ENCODE measurements around the gene TOLLIP. TPM values are rescaled to one million over a fixed set of nuclear protein-coding genes. Genes with fewer than 3 reads are reported as not detected.
"Not testable (repeated sequence)": the region's sequence is repeated elsewhere in the genome, so short reads cannot be mapped to it uniquely, and the experiment has no call there.

The TOLLIP gene
- 10 to 100 TPM; 42.2 to 53.6 (median 46.0) TPM for total RNA-seq
- 32.6 TPM for polyA plus RNA-seq
- long read RNA-seq, donor 1, transcript TOLLIP-202 (6 exons, 3,617 nt), result major isoform, 163 of 245 reads
- long read RNA-seq, donor 1, partial matches to known transcripts, result 26 of 245 reads
- long read RNA-seq, donor 1, other reads (novel, unspliced or antisense), result 55 of 245 reads
- long read RNA-seq, donor 2, transcript TOLLIP-202 (6 exons, 3,617 nt), result major isoform, 78 of 122 reads
- long read RNA-seq, donor 2, partial matches to known transcripts, result 20 of 122 reads
- long read RNA-seq, donor 2, other reads (novel, unspliced or antisense), result 23 of 122 reads
- long read RNA-seq, donor 3, transcript TOLLIP-202 (6 exons, 3,617 nt), result major isoform, 285 of 374 reads
- long read RNA-seq, donor 3, transcript TOLLIP-211 (5 exons, 684 nt), result minor isoform, 6 of 374 reads
- long read RNA-seq, donor 3, partial matches to known transcripts, result 41 of 374 reads
- long read RNA-seq, donor 3, other reads (novel, unspliced or antisense), result 42 of 374 reads
- long read RNA-seq, donor 4, transcript TOLLIP-202 (6 exons, 3,617 nt), result major isoform, 83 of 143 reads
- long read RNA-seq, donor 4, partial matches to known transcripts, result 18 of 143 reads
- long read RNA-seq, donor 4, other reads (novel, unspliced or antisense), result 40 of 143 reads

DNA sequence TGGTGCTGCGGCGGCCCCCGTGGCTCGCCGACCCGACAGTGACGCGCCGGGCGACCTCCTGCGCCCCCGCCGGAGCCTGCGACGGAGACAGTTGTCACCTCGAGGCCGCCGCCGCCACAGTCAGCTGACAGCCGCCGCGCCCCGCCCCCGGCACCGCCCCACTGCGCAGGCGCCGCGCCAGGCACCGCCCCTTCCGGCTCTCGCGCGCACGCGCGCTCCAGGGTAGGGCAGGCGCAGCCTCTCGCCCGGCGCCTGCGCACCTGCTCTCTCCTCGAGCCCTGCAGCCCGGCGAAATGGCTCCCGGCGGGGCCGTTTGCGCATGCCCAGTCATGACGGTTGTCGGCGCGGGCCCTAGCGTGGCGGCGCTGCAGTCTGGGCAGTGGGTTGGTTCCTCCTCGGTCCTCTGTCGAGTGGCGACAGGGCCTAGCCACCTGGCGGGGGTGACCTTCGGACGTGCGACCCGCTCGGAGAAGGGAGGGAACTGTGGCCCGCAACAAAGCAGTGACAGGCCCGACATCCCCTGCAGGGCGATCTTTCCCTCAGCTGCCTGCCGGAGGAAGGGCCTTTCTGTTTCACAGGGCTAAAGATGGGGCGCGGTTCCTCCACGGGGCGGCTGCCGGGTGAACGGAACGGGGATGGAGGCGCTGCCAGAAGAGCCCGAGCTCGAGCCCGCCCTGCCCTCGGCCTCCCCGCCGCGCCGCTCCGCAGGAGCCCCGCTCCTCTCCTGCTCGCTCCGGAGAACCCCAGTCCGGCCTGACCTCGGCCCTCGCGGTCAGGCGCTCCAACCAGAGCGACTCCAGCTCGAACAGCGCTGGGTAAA, at the start of gene TOLLIP:
Gene TOLLIP, minus strand, starts transcription at position 135 of the 820 bp plus-strand sequence. Its CDS starts 134 bp downstream, at position 1.
- Histone ChIP-seq H3K9me3 (ENCODE audit: control insufficient read depth, low read length) (no peaks in the 10 kb centered on the region), H3K4me3 (ENCODE audit: low read length) (peak within 1 kb of the TSS; percentile 77), H3K27me3 (ENCODE audit: control insufficient read depth, insufficient read depth) (no peaks in the 10 kb centered on the region), H3K4me1 (ENCODE audit: control insufficient read depth, insufficient read depth, low read length) (peaks cover 9% of the 10 kb centered on the region), H3K27ac (ENCODE audit: low read length) (peak within 1 kb of the TSS; percentile 85)
- peak; percentile 95 to 96 for ATAC-seq
- peak; percentile 96 to 99 (median 98) for DNase-seq
- intact Hi-C loops (cut with DNase I), result no loop called here
- WGBS, result 2% methylated on average over 97 of the region's 97 CpGs

DNA sequence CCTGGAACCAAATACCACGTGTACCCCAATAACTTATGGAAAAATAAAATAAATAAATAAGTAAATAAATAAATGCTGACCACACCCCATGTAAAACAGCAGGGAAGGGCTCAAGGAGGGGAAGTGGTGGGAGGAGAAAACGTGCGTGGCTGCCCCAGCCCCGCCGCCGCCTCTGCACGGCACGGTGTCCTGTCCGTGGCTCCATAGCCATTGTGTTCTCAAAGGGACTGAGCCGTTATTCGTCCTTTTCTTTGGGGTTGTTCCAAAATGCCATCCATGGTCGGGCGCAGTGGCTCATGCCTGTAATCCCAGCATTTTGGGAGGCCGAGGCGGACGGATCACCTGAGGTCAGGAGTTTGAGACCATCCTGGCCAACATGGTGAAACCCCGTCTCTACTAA, 49.5 kb upstream of the TOLLIP start:
- intact Hi-C loops (cut with DNase I), result not testable (repeated sequence)

DNA sequence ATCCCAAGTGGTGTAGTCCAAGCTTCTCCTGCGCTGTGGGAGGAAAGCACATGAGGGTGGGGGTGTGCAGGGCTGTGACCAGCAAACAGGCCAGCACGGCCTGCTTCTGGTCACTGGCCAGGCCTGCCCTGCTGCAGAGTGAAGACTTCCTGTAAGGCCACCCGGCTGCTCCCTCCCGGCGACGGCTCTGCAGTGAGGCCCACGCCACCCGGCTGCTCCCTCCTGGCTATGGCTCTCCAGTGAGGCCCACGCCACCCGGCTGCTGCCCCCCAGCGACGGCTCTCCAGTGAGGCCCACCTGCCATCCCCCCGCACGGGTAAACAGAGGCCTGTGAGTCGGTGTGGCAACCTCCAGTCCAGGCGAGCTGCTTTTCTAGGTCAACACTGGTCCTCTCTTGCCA, 48.9 kb upstream of the TOLLIP start:
- Histone ChIP-seq H3K9me3 (ENCODE audit: control insufficient read depth, low read length) (no peaks in the 10 kb centered on the region), H3K27me3 (ENCODE audit: control insufficient read depth, insufficient read depth) (no peaks in the 10 kb centered on the region), H3K4me3 (ENCODE audit: low read length) (no peak overlapping the region), H3K27ac (ENCODE audit: low read length) (no peak overlapping the region), H3K4me1 (ENCODE audit: control insufficient read depth, insufficient read depth, low read length) (no peaks in the 10 kb centered on the region)
- ATAC-seq (peak; percentile 61 to 84), DNase-seq (peak; percentile 55 to 83 (median 71))
- intact Hi-C loops (cut with DNase I), result no loop called here
- WGBS, result 50% methylated on average over 16 of the region's 16 CpGs

More for the DNA sequence above, 49.5 kb upstream of the TOLLIP start:
- 90% methylated on average over 17 of the region's 17 CpGs for WGBS
- H3K27me3 ChIP-seq (ENCODE audit: control insufficient read depth, insufficient read depth); H3K4me1 ChIP-seq (ENCODE audit: control insufficient read depth, insufficient read depth, low read length); ATAC-seq; DNase-seq; H3K4me3 ChIP-seq (ENCODE audit: low read length); H3K9me3 ChIP-seq (ENCODE audit: control insufficient read depth, low read length); H3K27ac ChIP-seq (ENCODE audit: low read length): not testable (repeated sequence)

DNA sequence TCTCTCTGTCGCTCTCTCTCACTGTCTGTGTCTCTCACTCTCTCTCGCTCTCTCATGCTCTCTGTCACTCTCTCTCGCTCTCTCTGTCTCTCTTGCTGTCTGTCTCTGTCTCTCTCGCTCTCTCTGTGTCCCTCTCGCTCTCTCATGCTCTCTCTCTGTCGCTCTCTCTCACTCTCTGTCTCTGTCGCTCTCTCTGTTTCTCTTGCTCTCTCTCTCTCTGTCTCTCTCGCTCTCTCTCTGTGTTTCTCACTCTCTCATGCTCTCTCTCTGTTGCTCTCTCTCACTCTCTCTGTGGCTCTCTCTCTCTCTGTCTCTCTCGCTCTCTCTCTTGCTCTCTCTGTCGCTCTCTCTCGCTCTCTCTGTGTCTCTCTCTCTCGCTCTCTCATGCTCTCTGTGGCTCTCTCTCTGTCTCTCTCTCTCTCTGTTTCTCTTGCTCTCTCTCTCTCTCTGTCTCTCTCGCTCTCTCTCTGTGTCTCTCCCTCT, 47.1 kb upstream of the TOLLIP start:
- no peaks in the 10 kb centered on the region for H3K4me1 ChIP-seq (ENCODE audit: control insufficient read depth, insufficient read depth, low read length)
- no peaks in the 10 kb centered on the region for H3K9me3 ChIP-seq (ENCODE audit: control insufficient read depth, low read length)
- DNase-seq (no peak), ATAC-seq (no peak)
- H3K27me3 ChIP-seq (ENCODE audit: control insufficient read depth, insufficient read depth), result no peaks in the 10 kb centered on the region
- intact Hi-C loops (cut with DNase I), result no loop called here
- WGBS, result 85% methylated on average over 13 of the region's 13 CpGs
- H3K27ac ChIP-seq (ENCODE audit: low read length), result no peak overlapping the region
- no peak overlapping the region for H3K4me3 ChIP-seq (ENCODE audit: low read length)

DNA sequence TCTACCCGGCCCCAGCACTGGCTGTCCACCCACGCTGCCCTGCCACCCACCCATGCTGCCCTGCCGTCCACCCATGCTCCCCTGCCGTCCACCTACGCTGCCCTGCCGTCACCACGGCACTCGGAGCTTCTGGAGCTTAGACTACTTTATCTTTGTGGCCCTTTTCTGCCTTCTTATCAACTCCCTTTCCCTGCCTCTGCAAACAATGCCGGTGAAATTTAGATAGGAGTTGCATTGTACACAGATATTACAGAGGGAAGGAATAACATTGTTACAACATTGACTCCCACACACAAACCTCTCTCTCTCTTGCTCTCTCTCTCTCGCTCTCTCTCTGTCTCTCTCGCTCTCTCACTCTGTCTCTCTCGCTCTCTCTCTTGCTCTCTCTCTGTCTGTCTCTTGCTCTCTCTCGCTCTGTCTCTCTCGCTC, 46.6 kb upstream of the TOLLIP start:
- WGBS, result 32% methylated on average over 14 of the region's 14 CpGs
- no peaks in the 10 kb centered on the region for H3K27me3 ChIP-seq (ENCODE audit: control insufficient read depth, insufficient read depth)
- intact Hi-C loops (cut with DNase I), result no loop called here

DNA sequence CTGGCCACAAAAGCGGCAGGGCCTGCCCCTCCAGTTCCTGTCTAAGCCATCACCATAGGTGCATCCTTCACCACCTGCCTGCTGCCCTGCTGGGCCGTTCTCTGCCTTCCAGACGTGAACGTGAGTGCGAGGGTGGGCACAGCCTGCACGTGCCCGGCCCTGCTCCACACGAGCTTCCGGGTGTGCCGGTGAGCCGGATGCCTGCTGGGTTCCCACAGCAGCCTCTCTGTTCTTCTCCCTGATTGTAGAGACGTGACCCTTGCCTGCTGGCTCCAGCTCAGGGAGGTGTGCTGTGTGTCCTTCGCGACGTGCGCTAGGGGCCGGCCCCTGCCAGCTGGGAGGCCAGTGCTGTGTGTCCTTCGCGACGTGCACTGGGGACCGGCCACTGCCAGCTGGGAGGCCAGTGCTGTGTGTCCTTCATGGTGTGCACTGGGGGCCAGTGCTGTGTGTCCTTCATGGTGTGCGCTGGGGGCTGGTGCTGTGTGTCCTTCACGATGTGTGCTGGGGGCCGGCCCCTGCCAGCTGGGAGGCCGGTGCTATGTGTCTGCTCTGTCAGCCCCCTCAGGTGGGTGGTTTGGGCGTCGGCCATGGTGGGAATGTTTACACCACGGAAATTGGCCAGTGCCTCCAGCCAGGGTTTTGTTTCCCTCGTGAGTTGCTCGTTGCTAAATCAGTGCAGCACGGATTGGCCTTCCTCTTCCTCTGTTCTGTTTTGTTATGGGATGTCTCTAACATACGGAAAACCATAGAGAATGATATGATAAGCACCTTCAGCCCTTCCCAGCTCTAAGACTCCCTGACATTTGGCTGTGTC, 44.9 kb upstream of the TOLLIP start:
- Histone ChIP-seq H3K4me1 (ENCODE audit: control insufficient read depth, insufficient read depth, low read length) (no peaks in the 10 kb centered on the region), H3K27me3 (ENCODE audit: control insufficient read depth, insufficient read depth) (no peaks in the 10 kb centered on the region), H3K4me3 (ENCODE audit: low read length) (no peak overlapping the region), H3K9me3 (ENCODE audit: control insufficient read depth, low read length) (no peaks in the 10 kb centered on the region), H3K27ac (ENCODE audit: low read length) (no peak overlapping the region)
- ATAC-seq (no peak), DNase-seq (no peak)
- WGBS, result 78% methylated on average over 32 of the region's 32 CpGs
- intact Hi-C loops (cut with DNase I), result no loop called here

More for the DNA sequence above, 46.6 kb upstream of the TOLLIP start:
- Histone ChIP-seq H3K4me3 (ENCODE audit: low read length) (no peak overlapping the region), H3K9me3 (ENCODE audit: control insufficient read depth, low read length) (no peaks in the 10 kb centered on the region), H3K4me1 (ENCODE audit: control insufficient read depth, insufficient read depth, low read length) (no peaks in the 10 kb centered on the region), H3K27ac (ENCODE audit: low read length) (no peak overlapping the region)
- no peak for ATAC-seq
- no peak for DNase-seq

- no peak overlapping the region for H3K4me3 ChIP-seq (ENCODE audit: low read length)
- intact Hi-C loops (cut with DNase I), result no loop called here
- H3K27ac ChIP-seq (ENCODE audit: low read length), result no peak overlapping the region
- H3K9me3 ChIP-seq (ENCODE audit: control insufficient read depth, low read length), result no peaks in the 10 kb centered on the region
- DNase-seq (no peak), ATAC-seq (no peak)
- no peaks in the 10 kb centered on the region for H3K4me1 ChIP-seq (ENCODE audit: control insufficient read depth, insufficient read depth, low read length)
- 85% methylated on average over 32 of the region's 32 CpGs for WGBS
- no peaks in the 10 kb centered on the region for H3K27me3 ChIP-seq (ENCODE audit: control insufficient read depth, insufficient read depth)
Measured at GRCh38 chr11:1353383-1354124, 44.1 kb upstream of the TOLLIP start.

GRCh38 chr11:1352696-1353382, 43.4 kb upstream of the TOLLIP start:
- no peaks in the 10 kb centered on the region for H3K27me3 ChIP-seq (ENCODE audit: control insufficient read depth, insufficient read depth)
- WGBS, result 73% methylated on average over 8 of the region's 8 CpGs
- ATAC-seq (no peak), DNase-seq (no peak)
- no peak overlapping the region for H3K27ac ChIP-seq (ENCODE audit: low read length)
- H3K4me1 ChIP-seq (ENCODE audit: control insufficient read depth, insufficient read depth, low read length), result no peaks in the 10 kb centered on the region
- no peak overlapping the region for H3K4me3 ChIP-seq (ENCODE audit: low read length)
- intact Hi-C loops (cut with DNase I), result no loop called here
- H3K9me3 ChIP-seq (ENCODE audit: control insufficient read depth, low read length), result no peaks in the 10 kb centered on the region

DNA sequence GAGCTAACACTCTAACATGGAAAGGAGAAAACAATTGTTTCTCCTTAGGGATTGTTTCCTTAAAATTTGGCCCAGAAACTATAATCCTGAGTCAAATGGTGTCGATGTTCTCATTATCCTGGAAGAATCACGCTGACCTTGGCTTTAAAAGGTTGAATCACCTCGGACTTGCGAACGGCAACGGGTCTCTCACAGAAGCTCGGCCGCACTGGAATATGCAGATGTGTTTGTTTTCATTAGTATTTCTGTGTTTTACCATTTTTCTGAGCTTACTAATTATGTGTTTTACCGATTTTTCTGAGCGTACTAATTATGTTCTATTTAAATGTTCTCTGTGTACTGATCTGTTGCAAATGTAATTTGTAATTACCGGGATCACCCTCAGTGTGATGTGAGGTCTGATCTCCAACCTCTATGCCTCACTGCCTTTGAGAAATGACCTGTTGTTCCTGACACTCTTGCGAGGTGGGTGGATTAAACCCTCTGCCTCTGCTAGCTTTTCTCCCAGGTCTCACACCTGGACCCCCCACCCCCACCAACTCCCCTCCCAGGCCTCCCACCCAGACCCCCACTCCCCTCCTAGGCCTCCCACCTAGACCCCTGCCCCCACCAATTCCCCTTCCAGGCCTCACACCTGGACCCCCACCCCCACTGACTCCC, 42.0 kb upstream of the TOLLIP start:
- H3K27me3 ChIP-seq (ENCODE audit: control insufficient read depth, insufficient read depth), result no peaks in the 10 kb centered on the region
- intact Hi-C loops (cut with DNase I), result no loop called here
- H3K27ac ChIP-seq (ENCODE audit: low read length), result no peak overlapping the region
- DNase-seq (no peak), ATAC-seq (no peak)
- H3K4me1 ChIP-seq (ENCODE audit: control insufficient read depth, insufficient read depth, low read length), result no peaks in the 10 kb centered on the region
- no peak overlapping the region for H3K4me3 ChIP-seq (ENCODE audit: low read length)
- no peaks in the 10 kb centered on the region for H3K9me3 ChIP-seq (ENCODE audit: control insufficient read depth, low read length)
- 73% methylated on average over 12 of the region's 12 CpGs for WGBS
